Mesenchymal stem cell (in vitro differentiated cells and primary cell): ENCODE measurements around the gene CANT1.

ENCODE experiments used
- DNase-seq: peaks from one replicate; pipeline ENCODE4 v3.0.0-alpha.2; 2013
- H2AFZ ChIP-seq: one replicate; pipeline ENCODE4 v1.6.1; 2013; ENCODE audit warnings: low read depth, mild to moderate bottlenecking, control low read depth, inconsistent platforms, low read length, moderate library complexity
- H2AK5ac ChIP-seq: 2 replicates; pipeline ENCODE4 v1.6.1; 2013; ENCODE audit warnings: low read length, moderate library complexity, mild to moderate bottlenecking, inconsistent platforms; ENCODE audit not compliant: severe bottlenecking
- H2BK120ac ChIP-seq: one replicate; pipeline ENCODE4 v1.6.1; 2013; ENCODE audit warnings: low read depth, mild to moderate bottlenecking, inconsistent platforms, low read length, moderate library complexity
- H2BK12ac ChIP-seq, 2 experiments: one replicate each; pipeline ENCODE4 v1.6.1; 2013; ENCODE audit warnings: inconsistent platforms in 2 of 2, low read length in 2 of 2, mild to moderate bottlenecking in 2 of 2, moderate library complexity in 2 of 2, control low read depth in 1 of 2
- H2BK15ac ChIP-seq: one replicate; pipeline ENCODE4 v1.6.1; 2013; ENCODE audit warnings: mild to moderate bottlenecking, low read depth, inconsistent platforms; ENCODE audit not compliant: poor library complexity, severe bottlenecking
- H2BK5ac ChIP-seq: 2 replicates; pipeline ENCODE4 v1.6.1; 2013; ENCODE audit warnings: low read depth, mild to moderate bottlenecking, low read length, control low read depth, inconsistent platforms; ENCODE audit not compliant: poor library complexity, severe bottlenecking
- H3K14ac ChIP-seq, 2 experiments: one replicate each; pipeline ENCODE4 v1.6.1; 2013; ENCODE audit warnings: inconsistent platforms in 2 of 2, low read length in 2 of 2, control low read depth in 1 of 2, mild to moderate bottlenecking in 1 of 2, moderate library complexity in 1 of 2
- H3K18ac ChIP-seq, 2 experiments: one replicate each; pipeline ENCODE4 v1.6.1; 2013; ENCODE audit warnings: inconsistent platforms in 2 of 2, low read length in 2 of 2, control low read depth in 1 of 2, low read depth in 1 of 2, mild to moderate bottlenecking in 1 of 2
- H3K23ac ChIP-seq, 2 experiments: one replicate each; pipeline ENCODE4 v1.6.1; 2013; ENCODE audit warnings: inconsistent platforms in 2 of 2, low read length in 2 of 2, mild to moderate bottlenecking in 2 of 2, moderate library complexity in 2 of 2, control low read depth in 1 of 2
- H3K27ac ChIP-seq: 2 replicates; pipeline ENCODE4 v1.5.1; 2013; ENCODE audit warnings: mild to moderate bottlenecking, moderate library complexity, low read length, control low read depth, inconsistent platforms; ENCODE audit not compliant: poor library complexity, severe bottlenecking
- H3K27me3 ChIP-seq, 2 experiments: 2 replicates each; pipeline versions ENCODE4 v1.6.1 to v1.7.0; 2013; ENCODE audit warnings: low read length in 2 of 2, mild to moderate bottlenecking in 2 of 2, moderate library complexity in 2 of 2, control low read depth in 1 of 2, inconsistent platforms in 1 of 2; ENCODE audit not compliant: control insufficient read depth in 1 of 2, insufficient read depth in 1 of 2
- H3K36me3 ChIP-seq, 2 experiments: 2 replicates each; pipeline versions ENCODE4 v1.6.1 to v1.7.0; 2013; ENCODE audit warnings: low read length in 2 of 2, control low read depth in 1 of 2, inconsistent platforms in 1 of 2, low read depth in 1 of 2, mild to moderate bottlenecking in 1 of 2; ENCODE audit not compliant: insufficient read depth in 2 of 2, control insufficient read depth in 1 of 2
- H3K4ac ChIP-seq, 2 experiments: one replicate each; pipeline ENCODE4 v1.6.1; 2013; ENCODE audit warnings: inconsistent platforms in 2 of 2, low read length in 2 of 2, mild to moderate bottlenecking in 2 of 2, moderate library complexity in 2 of 2, control low read depth in 1 of 2, low read depth in 1 of 2
- H3K4me1 ChIP-seq: 2 replicates; pipeline ENCODE4 v1.6.1; 2013; ENCODE audit warnings: low read depth, low read length, control low read depth; ENCODE audit not compliant: control insufficient read depth, insufficient read depth
- H3K4me2 ChIP-seq: 2 replicates; pipeline ENCODE4 v1.6.1; 2013; ENCODE audit warnings: low read length, mild to moderate bottlenecking, inconsistent platforms; ENCODE audit not compliant: poor library complexity, severe bottlenecking
- H3K4me3 ChIP-seq, 2 experiments: 2 replicates each; pipeline versions ENCODE4 v1.5.1 to v1.7.0; 2013; ENCODE audit warnings: low read length in 2 of 2, mild to moderate bottlenecking in 2 of 2, control low read depth in 1 of 2, low read depth in 1 of 2; ENCODE audit not compliant: insufficient read depth in 1 of 2
- H3K79me1 ChIP-seq: replicated peaks from 2 replicates; pipeline ENCODE4 v1.6.1; 2013; ENCODE audit warnings: mild to moderate bottlenecking, control low read depth, low read length, inconsistent platforms; ENCODE audit not compliant: poor library complexity, severe bottlenecking
- H3K9ac ChIP-seq: 2 replicates; pipeline ENCODE4 v1.7.0; 2013; ENCODE audit warnings: mild to moderate bottlenecking, low read length, moderate library complexity
- H3K9me3 ChIP-seq: 2 replicates; pipeline ENCODE4 v1.7.0; 2013; ENCODE audit warnings: mild to moderate bottlenecking, low read length; ENCODE audit not compliant: control insufficient read depth
- H4K8ac ChIP-seq: one replicate; pipeline ENCODE4 v1.6.1; 2013; ENCODE audit warnings: inconsistent platforms, mild to moderate bottlenecking, low read length, moderate library complexity
- H4K91ac ChIP-seq: one replicate; pipeline ENCODE4 v1.6.1; 2013; ENCODE audit warnings: mild to moderate bottlenecking, low read length, inconsistent platforms
- WGBS: methylation state at CpG from one replicate; pipeline ENCODE4 v1.1.7; 2013; ENCODE audit warnings: mixed read lengths; 5-methylcytosine and 5-hydroxymethylcytosine counted together

Gene CANT1

GRCh38 chr17:79019632-79020584, 10.3 kb upstream of the CANT1 start:
- no peak overlapping the region for H2BK120ac ChIP-seq
- no peak overlapping the region for H2BK5ac ChIP-seq
- peak overlapping the region in 1 of 2 experiments; percentile 50 for H3K18ac ChIP-seq
- no peak overlapping the region for H3K4me2 ChIP-seq
- peak overlapping the region in 1 of 2 experiments; percentile 90 for H3K23ac ChIP-seq
- H2BK12ac ChIP-seq = peak overlapping the region in 1 of 2 experiments; percentile 43
- no peak overlapping the region for H2AK5ac ChIP-seq
- H4K8ac ChIP-seq = no peak overlapping the region
- H3K4ac ChIP-seq = no peak overlapping the region
- peak overlapping the region in 1 of 2 experiments; percentile 3 for H3K4me3 ChIP-seq
- no peak overlapping the region for H4K91ac ChIP-seq
- H3K27me3 ChIP-seq = peaks cover 0 to 50% of the 10 kb centered on the region in 2 experiments
- peak; percentile 76 for DNase-seq
- no peaks in the 10 kb centered on the region for H3K79me1 ChIP-seq
- no peaks in the 10 kb centered on the region for H3K36me3 ChIP-seq
- H3K27ac ChIP-seq = no peak overlapping the region
- no peaks in the 10 kb centered on the region for H3K9me3 ChIP-seq
- peak overlapping the region; percentile 63 for H3K9ac ChIP-seq
- H2BK15ac ChIP-seq = no peak overlapping the region
- H2AFZ ChIP-seq = no peak overlapping the region
- H3K14ac ChIP-seq = no peak overlapping the region
- H3K4me1 ChIP-seq = peaks cover 17% of the 10 kb centered on the region
- 35% methylated on average over 18 of the region's 19 CpGs for WGBS

GRCh38 chr17:79019261-79019631, 9.7 kb upstream of the CANT1 start:
- H3K4ac ChIP-seq = no peak overlapping the region
- no peak overlapping the region for H4K91ac ChIP-seq
- no peak overlapping the region for H3K4me2 ChIP-seq
- H2BK12ac ChIP-seq = no peak overlapping the region
- no peak overlapping the region for H2BK120ac ChIP-seq
- no peaks in the 10 kb centered on the region for H3K36me3 ChIP-seq
- H3K4me1 ChIP-seq = peaks cover 10% of the 10 kb centered on the region
- peak overlapping the region; percentile 63 for H3K9ac ChIP-seq
- H2BK15ac ChIP-seq = no peak overlapping the region
- 91% methylated on average over 1 of the region's 2 CpGs for WGBS
- no peak overlapping the region for H4K8ac ChIP-seq
- peaks cover 6% of the 10 kb centered on the region for H3K9me3 ChIP-seq
- no peak overlapping the region for H2AFZ ChIP-seq
- no peak for DNase-seq
- H2BK5ac ChIP-seq = no peak overlapping the region
- no peak overlapping the region for H3K27ac ChIP-seq
- no peaks in the 10 kb centered on the region for H3K79me1 ChIP-seq
- no peak overlapping the region for H3K18ac ChIP-seq
- H3K14ac ChIP-seq = no peak overlapping the region
- H3K23ac ChIP-seq = no peak overlapping the region
- no peak overlapping the region for H2AK5ac ChIP-seq
- H3K4me3 ChIP-seq = no peak overlapping the region
- peaks cover 0 to 45% of the 10 kb centered on the region in 2 experiments for H3K27me3 ChIP-seq

DNA sequence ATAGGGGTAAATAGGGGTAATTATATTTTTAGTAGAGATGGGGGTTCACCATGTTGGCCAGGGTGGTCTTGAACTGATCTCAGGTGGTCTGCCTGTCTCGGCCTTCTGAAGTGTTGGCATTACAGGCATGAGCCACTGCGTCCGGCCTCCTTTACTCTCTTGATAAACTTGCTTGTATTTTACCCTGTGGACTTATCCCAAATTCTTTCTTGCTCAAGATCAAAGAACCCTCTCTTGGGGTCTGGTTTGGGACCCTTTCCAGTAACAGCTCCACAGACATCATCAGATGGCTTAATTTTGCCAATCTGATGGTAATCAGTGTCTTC, 8.8 kb upstream of the CANT1 start:
- H3K4ac ChIP-seq = no peak overlapping the region

GRCh38 chr17:79017546-79018369, 8.2 kb upstream of the CANT1 start:
- Histone ChIP-seq H4K91ac (no peak overlapping the region), H3K4me2 (no peak overlapping the region), H4K8ac (no peak overlapping the region), H3K36me3 (no peaks in the 10 kb centered on the region), H3K4me3 (no peak overlapping the region), H2AK5ac (no peak overlapping the region), H3K14ac (no peak overlapping the region), H3K27me3 (peaks cover 0 to 31% of the 10 kb centered on the region in 2 experiments), H3K79me1 (no peaks in the 10 kb centered on the region), H2BK15ac (no peak overlapping the region), H2BK120ac (no peak overlapping the region), H2BK5ac (no peak overlapping the region), H3K4ac (no peak overlapping the region), H2AFZ (no peak overlapping the region), H3K18ac (no peak overlapping the region), H3K23ac (no peak overlapping the region), H2BK12ac (no peak overlapping the region), H3K9me3 (peaks cover 8% of the 10 kb centered on the region), H3K9ac (no peak overlapping the region), H3K27ac (no peak overlapping the region), H3K4me1 (peaks cover 4% of the 10 kb centered on the region)
- no peak for DNase-seq
- WGBS = 78% methylated on average over 5 of the region's 6 CpGs

More for the DNA sequence above, 8.8 kb upstream of the CANT1 start:
- Histone ChIP-seq H4K91ac (no peak overlapping the region), H3K27me3 (peaks cover 0 to 36% of the 10 kb centered on the region in 2 experiments), H4K8ac (no peak overlapping the region), H2AFZ (no peak overlapping the region), H2BK12ac (no peak overlapping the region), H3K27ac (no peak overlapping the region), H3K79me1 (no peaks in the 10 kb centered on the region), H3K36me3 (no peaks in the 10 kb centered on the region), H3K4me1 (peaks cover 4% of the 10 kb centered on the region), H3K18ac (no peak overlapping the region), H3K9me3 (peaks cover 8% of the 10 kb centered on the region), H2AK5ac (no peak overlapping the region), H3K14ac (no peak overlapping the region), H2BK120ac (no peak overlapping the region), H3K4me3 (no peak overlapping the region), H2BK15ac (no peak overlapping the region), H3K4me2 (no peak overlapping the region), H3K9ac (no peak overlapping the region), H2BK5ac (no peak overlapping the region), H3K23ac (no peak overlapping the region)
- 82% methylated on average over 3 of the region's 3 CpGs for WGBS
- no peak for DNase-seq
